ENCODE results near the gene C19orf25.
"Not testable (repeated sequence)": the region's sequence is repeated elsewhere in the genome, so short reads cannot be mapped to it uniquely, and the experiment has no call there.

Gene C19orf25

GRCh38 chr19:1445932-1446712 is 32.9 kb downstream of the C19orf25 start:
- peak in 1 of 2 experiments; percentile 13 for DNase-seq

- peak; percentile 55 to 57 for DNase-seq
Observed at GRCh38 chr19:1445185-1445931, 33.7 kb downstream of the C19orf25 start.

GRCh38 chr19:1441677-1442438 is 37.2 kb downstream of the C19orf25 start:
- DNase-seq = no peak

- DNase-seq = no peak
Observed at GRCh38 chr19:1441022-1441426, 38.0 kb downstream of the C19orf25 start.

GRCh38 chr19:1440418-1440801 is 38.6 kb downstream of the C19orf25 start:
- DNase-seq = no peak

- DNase-seq = not testable (repeated sequence)
Observed at GRCh38 chr19:1439525-1440417, 39.2 kb downstream of the C19orf25 start.

- DNase-seq = no peak
Observed at GRCh38 chr19:1438933-1439354, 40.1 kb downstream of the C19orf25 start.

- peak; percentile 76 to 87 for DNase-seq
Observed at GRCh38 chr19:1438035-1438932, 40.7 kb downstream of the C19orf25 start, which contains the start of gene RPS15. RPS15 (plus strand) TSS chr19:1438396; CDS start chr19:1438426, 30 bp downstream.

- DNase-seq = no peak
Observed at GRCh38 chr19:1437609-1438008, 41.4 kb downstream of the C19orf25 start.

- DNase-seq = no peak
Observed at GRCh38 chr19:1435378-1435989, 43.5 kb downstream of the C19orf25 start.

- DNase-seq = no peak
Observed at GRCh38 chr19:1434577-1435060, 44.4 kb downstream of the C19orf25 start.

- no peak for DNase-seq
Observed at GRCh38 chr19:1434040-1434366, 45.0 kb downstream of the C19orf25 start.

- DNase-seq = no peak
Observed at GRCh38 chr19:1433119-1434039, 45.6 kb downstream of the C19orf25 start.

- no peak for DNase-seq
Observed at GRCh38 chr19:1432507-1432887, 46.5 kb downstream of the C19orf25 start.

GRCh38 chr19:1431759-1432506 is 47.1 kb downstream of the C19orf25 start:
- no peak for DNase-seq

GRCh38 chr19:1430246-1430645 is 48.8 kb downstream of the C19orf25 start:
- no peak for DNase-seq

GRCh38 chr19:1429750-1430149 is 49.3 kb downstream of the C19orf25 start:
- no peak for DNase-seq

GRCh38 chr19:1428738-1429391 is 50.1 kb downstream of the C19orf25 start:
- no peak for DNase-seq

All from SW 1271 (cell line).